EL (cell line): ENCODE measurements around the gene CCSER2.

Source experiments
- DNase-seq: peaks from one replicate; pipeline ENCODE4 v3.0.0-alpha.2; 2016

Gene CCSER2

DNA sequence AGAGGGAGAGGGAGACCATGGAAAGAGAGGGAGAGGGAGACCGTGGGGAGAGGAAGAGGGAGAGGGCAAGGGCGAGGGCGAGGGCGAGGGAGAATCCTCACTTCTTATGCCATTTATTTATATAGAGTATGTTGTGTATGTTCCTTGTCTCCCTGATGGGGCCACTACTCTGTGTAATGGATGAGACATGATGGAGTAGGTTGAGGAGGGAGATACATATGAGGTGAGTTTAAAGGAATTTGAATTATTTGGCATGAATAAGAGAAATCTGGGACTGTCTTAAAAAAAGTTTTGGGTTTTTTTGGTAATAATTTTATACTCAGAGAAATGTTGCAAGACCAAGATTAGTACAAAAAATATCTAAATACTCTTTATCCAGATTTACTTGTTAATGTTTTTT, 20.1 kb downstream of the CCSER2 start:
- DNase-seq: peak; percentile 83

DNA sequence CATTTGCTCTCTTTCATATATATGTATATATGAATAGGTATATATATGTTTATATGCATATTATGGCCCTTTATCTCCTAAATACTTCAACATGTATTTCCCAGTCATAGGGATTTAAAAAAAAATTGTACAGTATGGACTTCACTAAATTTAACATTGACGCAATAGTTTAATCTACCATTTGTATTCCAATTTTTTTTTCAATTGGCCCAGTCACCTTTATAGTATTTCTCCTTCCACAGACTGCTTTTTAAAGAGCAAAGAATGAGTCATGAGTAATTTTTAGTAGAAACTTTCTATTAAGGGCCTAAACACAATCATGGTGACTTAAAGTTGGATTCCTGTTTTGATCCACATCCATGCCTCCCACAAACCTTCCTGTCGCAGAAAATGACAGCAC, 20.5 kb downstream of the CCSER2 start:
- peak; percentile 65 for DNase-seq

DNA sequence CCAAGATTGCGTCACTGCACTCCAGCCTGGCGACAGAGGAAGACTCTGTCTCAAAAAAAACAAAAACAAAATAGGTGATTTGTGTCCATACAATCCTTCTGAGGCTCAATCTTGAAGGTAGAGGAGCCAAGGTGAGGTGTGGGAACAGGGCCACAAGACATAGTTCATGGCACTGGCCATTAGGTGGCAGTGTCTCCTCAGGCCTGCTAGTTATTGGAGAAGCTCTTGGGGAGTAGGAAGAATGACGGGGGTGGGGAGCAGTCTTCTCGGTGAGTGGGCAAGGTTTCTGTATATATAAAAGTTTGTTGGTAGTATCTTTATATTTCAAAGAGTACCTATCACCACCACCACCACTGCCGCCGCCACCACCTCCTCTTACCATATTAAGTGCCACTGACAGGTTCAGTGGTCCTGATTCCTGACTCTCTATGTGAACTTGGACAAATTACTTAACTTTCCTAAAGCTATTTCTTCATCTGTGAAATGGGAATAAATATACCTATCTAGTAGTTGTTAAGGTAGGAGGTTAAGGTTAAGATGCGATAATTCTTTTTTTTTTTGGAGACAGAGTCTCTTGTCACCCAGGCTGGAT, 24.0 kb downstream of the CCSER2 start:
- peak; percentile 67 for DNase-seq

DNA sequence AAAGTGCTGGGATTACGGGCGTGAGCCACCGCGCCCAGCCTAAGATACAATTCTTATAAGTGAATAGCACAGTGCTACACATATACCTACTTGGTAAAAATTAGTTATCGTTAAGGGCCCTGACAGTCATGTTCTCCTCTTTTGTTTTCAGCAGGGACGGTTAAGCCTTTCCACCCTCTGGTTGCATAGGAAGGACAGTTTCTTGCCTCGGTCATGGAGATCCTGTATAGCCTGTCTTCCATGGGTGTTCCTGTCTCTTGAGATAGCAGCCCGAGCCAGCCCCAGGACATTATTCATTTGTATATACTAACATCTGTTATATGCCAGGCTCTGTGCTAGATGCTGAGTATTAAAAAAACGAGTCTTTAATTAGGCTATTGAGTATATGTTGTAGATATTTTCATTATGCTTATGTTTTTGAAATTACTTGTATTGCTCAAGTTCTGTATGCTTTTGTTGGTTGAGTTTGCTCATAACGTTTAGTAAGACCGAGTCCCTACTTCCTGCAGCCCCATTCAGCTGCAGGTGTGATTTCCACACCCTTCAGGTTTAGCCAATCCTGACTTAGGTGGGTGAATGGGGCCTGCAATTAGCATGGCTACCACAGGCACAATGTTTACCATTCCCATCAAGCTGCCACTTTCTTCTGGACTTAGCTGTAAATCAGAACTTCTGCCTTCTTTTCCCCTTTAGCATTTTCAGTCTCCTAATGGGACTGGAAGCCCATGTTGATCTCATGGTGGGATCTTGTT, 24.8 kb downstream of the CCSER2 start:
- DNase-seq: no peak

DNA sequence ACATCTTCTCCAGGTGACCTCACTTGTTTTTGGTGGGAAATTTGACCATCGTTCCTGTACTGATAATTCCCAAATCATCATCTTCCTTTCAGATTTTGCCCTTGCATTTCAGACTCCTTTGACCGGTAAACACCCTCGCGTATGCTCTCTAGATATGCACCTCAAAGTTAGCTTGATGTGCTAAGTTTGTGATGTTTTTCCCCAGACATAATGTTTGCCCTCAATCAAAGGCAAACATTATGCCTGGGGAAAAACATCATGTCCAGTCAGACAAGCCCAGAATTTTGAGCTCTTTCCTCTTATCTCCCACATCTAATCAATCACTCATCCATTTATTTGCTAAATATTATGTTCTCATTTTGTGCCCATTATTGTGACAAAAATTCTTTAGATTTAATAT, 26.2 kb downstream of the CCSER2 start:
- DNase-seq: no peak

DNA sequence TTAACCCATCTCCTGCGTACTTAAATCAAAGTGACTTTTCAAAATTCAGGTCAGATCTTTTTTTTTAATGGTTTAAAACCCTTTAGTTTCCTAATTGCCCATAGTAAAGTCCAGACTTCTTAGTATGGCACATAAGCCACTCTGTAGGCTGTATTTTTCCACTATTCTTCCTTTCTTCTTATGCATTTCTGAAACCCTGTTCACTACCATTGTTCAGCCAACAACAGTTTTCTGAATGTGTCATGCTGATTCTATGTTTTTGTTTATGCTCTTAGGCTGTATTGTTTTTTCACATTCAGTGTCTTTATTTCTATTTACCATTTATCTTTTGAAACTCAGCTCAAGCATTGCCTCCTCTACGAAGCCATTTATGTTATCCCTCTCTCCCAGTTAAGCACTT, 26.7 kb downstream of the CCSER2 start:
- DNase-seq: no peak

DNA sequence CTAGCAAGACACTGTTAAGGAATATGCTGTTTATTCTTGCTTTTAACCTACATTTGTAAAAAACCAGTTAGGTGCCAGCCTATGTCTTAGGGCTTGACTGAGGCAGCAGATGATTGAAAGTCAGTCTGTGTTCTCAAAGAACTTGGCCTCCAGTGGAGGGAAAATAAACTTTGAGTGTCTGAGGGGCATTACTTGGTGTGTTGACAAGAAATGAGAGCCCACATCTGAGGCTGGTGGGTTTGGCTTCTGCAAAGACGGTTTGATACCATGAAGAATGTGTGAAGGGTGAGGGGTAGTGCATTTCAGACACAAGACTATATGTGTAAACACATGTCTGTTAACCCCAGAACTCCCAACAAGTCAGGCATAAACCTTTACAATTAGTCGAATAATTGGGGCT, 28.5 kb downstream of the CCSER2 start:
- no peak for DNase-seq

DNA sequence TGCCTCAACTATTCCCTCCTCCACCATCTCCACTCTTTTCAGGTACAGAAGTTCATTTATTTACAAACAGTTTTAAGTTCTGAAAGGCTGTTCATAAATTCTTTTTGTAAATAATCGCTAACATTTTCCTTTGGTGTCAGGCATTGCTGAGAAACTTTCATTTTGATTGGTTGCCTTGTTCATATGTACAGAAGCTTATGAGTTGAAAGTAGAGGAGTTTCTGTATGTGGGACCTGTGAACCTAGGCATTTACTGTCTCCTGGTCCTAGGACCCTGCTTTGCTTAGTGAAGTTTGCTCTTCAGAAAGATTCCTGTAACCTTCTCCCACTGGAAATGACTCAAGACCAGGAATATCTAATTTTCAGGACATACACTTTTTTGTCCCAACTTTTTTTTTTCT, 30.4 kb downstream of the CCSER2 start:
- no peak for DNase-seq

DNA sequence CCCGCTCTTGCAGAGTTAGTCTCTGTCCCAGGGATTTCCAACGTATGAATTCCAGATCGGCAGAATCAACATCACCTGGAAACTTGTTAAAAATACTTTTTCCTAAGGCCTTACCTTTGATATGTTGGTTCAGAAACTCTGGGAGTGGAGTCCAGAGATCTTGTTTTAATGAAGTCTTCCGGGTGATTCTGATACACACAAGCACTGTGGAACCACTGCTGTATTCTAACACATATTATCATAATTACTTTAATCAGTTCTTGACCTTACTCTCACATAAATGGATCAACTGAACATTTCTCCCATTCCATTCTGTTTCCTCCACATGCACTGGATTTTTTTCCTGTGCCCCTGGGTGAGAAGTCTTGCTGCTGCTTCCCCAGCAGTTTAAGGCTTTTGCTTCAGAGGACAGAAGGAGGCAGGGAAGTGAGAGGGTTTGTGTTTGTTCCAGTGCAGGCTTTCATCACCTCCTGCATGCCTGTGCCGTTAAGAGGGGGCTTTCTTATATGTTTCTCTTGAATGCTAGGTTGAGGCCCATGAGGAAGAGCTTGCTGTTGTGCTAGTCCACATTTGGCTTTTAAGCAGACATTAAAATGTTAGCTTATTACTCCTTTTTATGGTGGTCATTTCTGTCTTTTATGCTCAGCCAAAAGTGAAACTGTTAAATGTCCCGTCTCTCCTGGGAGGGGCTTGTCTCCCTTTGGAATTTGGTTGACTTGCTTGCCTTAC, 32.4 kb downstream of the CCSER2 start:
- peak; percentile 38 for DNase-seq

DNA sequence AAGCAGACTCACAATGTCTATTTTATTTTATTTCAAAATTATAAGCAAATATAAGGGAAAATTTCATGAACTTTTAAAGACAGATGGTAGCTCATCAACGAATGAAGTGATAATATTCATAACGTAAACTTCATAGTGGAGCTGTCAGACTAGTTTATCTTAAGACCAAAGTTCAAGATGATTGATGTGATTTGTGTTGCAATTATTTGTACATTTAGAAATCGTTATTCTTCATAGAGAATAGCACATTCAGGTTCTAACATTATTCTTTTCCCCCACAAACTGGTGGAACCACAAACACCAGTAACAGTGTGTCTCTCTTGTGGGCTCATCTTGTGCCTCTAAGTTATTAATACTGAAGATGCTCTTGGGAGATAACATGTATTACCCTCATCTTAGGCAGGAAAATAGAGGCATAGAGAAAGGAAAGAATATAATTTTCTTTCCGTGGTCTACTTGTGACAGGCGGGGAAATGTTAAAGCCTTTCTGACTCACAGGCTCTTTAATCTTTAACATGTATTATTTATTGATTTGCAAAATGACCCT, 37.0 kb downstream of the CCSER2 start:
- no peak for DNase-seq

DNA sequence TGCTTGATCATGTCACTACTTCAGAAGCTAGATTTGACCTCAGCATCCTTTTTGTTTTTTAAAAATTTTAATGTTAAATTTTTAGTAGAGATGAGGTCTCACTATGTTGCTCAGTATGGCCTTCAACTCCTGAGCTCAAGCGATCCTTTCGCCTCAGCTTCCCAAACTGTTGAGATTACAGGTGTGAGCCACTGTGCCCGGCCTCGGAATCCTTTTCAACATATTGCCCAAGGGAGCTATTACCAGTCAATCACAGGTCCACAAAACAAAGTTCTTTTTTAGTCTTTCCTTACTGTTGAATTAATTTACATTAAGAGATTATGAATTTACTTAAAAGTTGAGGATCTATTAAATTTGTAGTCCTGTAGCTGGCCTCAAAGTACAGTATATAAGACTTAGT, 37.7 kb downstream of the CCSER2 start:
- no peak for DNase-seq

DNA sequence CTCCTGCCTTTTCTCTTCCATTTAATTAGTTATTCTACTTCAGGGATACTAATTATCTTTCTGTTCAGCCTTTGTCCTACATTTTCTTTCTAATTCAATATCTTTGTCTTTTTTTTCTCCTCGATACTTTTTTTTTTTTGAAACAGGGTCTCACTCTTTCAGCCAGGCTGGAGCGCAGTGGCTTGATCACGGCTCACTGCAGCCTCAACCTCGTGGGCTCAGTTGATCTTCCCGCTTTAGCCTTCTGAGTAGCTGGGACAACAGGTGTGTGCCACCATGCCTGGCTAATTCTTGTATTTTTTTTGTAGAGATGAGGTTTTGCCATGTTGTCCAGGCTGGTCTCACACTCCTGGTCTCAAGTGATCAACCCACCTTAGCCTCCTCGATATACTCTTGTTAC, 38.9 kb downstream of the CCSER2 start:
- DNase-seq: no peak

DNA sequence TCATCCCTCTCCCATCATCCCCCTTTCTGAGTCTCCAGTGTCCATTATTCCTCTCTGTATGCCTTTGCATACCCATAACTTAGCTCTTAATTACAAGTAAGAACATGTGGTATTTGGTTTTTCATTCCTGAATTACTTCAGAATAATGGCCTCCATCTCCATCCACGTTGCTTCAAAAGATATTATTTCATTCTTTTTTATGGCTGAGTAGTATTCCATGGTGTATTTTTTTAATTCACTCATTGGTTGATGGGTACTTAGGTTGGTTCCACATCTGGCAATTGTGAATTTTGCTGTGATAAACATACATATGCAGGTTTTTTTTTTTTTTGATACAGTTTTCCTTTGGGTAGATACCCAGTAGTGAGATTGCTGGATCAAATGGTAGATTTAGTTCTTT, 40.4 kb downstream of the CCSER2 start:
- no peak for DNase-seq

DNA sequence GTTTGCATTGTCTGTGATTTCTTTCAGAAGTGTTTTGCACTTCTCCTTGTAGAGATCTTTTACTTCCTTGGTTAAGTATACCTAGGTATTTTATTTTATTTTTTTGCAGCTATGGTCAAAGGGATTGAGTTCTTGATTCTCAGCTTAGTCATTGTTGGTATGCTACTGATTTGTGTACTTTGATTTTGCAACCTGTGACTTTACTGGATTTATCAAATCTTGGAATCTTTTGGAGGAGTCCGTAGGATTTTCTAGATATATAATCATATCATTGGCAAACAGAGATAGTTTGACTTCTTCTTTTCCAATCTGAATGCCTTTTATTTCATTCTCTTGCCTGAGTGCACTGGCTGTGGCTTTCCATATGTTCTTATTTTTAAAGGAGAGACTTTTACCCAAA, 41.9 kb downstream of the CCSER2 start:
- DNase-seq: no peak

DNA sequence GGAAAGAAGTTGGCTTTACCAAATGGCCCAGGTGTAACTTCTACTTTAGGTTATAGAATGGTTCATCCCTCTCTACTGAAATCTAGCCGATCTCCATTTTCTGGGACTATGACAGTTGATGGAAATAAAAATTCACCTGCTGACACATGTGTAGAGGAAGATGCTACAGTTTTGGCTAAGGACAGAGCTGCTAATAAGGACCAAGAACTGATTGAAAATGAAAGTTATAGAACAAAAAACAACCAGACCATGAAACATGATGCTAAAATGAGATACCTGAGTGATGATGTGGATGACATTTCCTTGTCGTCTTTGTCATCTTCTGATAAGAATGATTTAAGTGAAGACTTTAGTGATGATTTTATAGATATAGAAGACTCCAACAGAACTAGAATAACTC, 43.6 kb downstream of the CCSER2 start:
- DNase-seq: no peak

DNA sequence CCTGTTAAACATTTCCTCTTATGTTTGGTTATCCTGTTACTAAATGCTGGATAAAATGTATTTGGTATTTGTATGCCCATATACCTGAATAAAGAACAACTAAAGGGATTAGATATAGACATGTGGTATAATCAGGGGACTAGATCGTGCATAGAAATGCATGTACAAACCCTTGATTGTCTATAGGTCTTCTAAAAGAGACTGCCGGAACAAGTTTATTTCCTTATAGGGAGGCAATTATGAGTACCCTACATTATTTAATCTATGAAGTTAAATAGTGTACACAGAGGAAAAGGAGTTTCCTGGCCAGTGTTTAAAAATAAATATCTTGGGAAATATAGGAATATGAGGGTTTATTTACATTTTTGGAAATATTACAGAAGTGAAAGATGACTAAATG, 44.6 kb downstream of the CCSER2 start:
- DNase-seq: no peak

DNA sequence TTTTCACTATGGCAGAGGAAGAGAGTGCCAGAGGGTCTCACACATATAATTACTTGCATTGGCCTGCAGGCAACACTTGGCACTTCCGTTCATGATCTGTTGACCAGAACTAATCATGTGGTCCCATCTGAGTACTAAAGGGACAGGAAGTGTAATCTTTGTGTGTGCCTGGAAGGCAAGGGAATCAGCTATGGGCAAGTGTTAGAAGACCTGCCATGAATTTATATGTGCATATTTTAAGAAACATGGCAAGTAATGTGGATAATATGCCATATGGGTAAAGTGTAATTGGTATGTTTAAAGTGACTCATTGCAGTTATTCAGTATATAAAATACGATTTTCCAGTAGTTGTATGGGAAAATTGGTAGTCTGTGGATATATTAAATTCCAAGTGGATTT, 46.1 kb downstream of the CCSER2 start:
- DNase-seq: no peak

DNA sequence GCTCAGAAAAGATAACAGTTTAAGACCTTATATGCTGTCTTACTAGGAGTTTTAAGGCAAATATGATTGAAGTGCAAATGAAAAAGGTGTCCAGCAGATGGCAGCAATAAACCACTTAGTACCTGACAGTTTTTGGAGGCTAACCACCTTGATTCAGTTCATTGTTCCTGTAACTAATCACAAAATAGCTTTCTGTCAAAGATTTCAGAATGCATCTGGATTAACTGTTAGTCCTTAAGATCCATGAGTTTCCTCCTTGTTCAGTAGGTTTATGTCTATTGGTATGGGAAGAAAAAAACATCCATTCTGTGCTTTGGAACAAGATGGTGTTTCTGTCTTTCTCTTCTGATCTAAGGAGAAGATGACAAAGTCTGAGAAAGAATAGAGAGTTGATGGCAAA, 46.6 kb downstream of the CCSER2 start:
- DNase-seq: peak; percentile 54

DNA sequence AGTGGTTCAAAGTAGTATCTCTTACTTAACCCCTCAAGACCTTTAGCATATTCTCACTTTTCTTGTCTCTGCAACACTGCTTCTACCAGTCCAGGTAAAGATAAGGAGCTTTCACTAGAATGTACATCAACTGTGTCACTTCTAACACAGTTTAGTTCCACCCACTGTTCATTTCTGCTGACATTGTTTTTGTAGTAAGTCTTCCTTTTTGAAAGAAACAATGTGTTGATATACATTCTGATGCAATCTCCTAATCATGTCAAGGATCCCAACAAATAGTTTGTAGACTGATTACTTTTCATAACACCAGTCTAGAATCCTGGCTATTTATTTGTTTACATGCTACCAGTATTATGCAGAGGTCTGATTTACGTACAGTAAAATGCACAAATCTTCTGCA, 47.5 kb downstream of the CCSER2 start:
- no peak for DNase-seq

DNA sequence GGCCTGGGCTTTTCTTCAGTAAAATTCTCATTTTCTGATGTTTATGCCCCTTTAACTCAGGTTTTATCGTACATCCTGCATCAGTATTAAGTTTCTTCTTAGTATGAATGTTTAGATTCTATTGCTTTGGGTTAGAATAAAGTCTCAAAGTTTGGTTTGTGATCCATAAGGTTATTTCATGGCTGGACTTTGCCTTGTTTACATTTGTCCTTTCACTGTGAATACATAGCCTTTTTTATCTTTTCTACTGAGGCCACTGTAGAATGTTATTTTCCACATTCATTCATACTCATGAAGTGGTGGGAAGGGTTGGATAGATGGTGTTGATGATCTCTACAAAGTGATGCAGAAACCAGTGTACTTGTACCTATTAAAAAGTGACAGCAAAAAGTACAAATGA, 59.8 kb downstream of the CCSER2 start:
- DNase-seq: no peak

DNA sequence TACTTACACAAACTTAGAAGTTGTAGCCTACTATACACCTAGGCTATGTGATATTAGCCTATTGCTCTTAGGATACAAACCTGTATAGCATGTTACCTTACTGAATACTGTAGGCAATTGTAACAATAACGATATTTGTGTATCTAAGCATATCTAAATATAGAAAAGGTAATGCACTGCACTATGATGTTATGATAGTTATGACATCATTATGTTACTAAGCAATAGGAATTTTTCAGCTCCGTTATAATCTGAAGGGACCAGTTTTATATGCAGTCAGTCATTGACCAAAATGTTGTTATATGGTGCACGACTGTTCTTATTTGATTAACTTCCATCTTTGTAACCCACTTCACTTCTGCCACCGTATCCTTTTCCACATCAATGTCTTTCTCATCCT, 62.0 kb downstream of the CCSER2 start:
- DNase-seq: no peak

DNA sequence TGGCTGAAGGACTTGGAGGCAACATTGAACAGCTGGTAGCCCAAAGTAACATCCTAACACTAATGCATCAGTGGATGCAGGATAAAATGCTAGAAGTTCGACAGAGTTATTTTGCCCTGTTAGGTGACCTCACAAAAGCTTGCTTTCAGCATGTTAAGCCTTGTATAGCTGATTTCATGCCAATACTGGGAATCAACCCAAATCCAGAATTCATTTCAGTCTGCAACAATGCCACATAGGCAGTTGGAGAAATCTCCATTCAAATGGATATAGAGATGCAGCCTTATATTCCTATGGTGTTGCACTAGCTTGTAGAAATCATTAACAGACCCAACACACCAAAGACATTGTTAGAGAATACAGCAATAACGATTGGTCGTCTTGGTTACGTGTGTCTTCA, 62.9 kb downstream of the CCSER2 start:
- no peak for DNase-seq

DNA sequence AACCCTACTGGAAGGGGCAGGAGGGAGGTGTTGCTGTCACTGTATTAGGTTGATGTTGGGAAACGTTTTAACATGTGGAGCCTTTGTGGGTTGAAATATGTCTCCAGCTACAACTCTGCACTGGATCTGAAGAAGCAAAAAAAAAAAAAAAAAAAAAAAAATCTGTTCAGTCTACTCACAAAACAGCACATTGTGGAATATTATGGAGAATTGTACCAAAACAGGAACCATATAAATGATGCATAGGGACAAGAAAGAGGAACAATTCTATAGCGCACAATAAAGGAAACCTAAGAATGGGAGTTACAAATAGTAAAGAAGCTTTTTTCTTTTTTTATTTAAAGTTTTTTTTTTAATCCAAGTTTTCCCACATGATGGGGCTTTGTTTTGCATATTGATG, 63.8 kb downstream of the CCSER2 start:
- DNase-seq: no peak

DNA sequence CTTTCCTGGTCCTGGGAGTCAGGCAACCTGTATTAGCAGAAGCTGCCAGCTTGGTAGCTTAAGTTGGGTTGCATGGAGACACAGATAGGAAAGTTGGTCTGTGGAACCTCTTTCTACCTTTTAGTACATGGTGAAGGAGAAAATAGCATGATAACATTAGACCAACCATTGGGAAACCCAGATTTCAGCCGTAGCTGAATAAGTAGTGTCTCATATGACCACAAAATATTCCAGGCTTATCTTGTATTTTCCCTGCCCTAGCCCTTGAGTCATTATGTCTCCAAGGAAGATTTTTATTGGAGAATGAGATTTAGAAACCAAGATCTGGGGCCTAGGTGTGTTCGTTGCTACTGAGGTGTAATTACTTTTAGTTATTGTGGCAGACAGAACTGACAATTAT, 67.2 kb downstream of the CCSER2 start:
- DNase-seq: peak; percentile 12
